HG02798 (cell line): ENCODE measurements around the gene SS18L1.

Experiments
- ATAC-seq: cut with Tn5 transposase; IDR thresholded peaks from one replicate; pipeline ENCODE4 v1.9.1; 2021; ENCODE audit warnings: mild to moderate bottlenecking; ENCODE audit not compliant: unreplicated experiment, poor library complexity

SS18L1 gene

GRCh38 chr20:62190639-62191411, 47.3 kb downstream of the SS18L1 start:
- ATAC-seq = no peak

DNA sequence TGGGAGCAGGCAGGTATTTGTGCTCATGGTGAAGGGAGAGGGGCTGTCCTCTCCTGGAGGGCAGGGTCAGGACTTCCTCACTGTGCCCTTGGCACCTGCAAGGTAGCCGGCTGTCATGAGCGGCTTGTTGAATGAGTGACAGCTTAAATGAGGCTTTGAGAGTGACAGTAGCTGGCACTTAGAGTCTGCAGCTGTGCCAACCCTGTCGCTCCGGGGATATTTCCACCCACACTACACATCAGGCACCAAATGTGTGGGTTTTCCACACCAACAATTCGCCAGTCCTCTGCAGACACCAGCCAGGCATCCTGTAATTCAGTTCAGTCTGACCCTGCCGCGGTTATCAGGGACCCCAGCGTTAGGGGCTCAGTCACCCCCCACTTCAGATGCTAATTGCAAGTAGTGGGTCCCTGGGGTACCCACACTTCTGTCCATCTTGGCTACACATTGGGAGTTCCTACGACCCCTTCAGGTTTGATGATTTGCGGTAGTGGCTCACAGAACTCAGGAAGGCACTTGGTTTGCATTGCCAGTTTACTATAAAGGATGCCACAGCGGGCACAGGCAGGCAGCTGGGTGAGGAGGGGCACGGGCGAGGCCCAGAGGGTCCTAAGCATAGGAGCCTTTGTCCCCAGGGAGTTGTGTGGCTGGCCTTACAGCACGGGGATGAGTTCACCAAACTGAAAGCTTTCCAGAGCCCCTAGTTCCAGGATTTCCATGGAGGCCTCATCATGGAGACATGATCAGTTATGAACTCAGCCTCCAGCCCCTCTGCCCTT, 48.4 kb downstream of the SS18L1 start:
- no peak for ATAC-seq

GRCh38 chr20:62192635-62193034, 49.1 kb downstream of the SS18L1 start:
- no peak for ATAC-seq

GRCh38 chr20:62193079-62194025, 49.8 kb downstream of the SS18L1 start:
- ATAC-seq = no peak

DNA sequence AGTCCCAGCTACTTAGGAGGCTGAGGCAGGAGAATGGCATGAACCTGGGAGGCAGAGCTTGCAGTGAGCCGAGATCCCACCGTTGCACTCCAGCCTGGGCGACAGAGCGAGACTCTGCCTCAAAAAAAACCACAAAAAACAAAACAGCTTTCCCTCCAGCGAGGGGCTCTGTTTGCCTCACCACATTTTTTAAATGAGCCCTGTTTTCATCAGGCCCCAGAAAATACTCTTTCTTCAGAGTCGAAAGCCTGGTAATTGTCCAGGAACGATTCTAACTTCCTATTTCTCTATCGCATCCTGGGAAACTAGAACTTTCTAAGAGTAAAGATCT, 51.5 kb downstream of the SS18L1 start:
- ATAC-seq = no peak

GRCh38 chr20:62195736-62196135, 52.2 kb downstream of the SS18L1 start:
- ATAC-seq = no peak

DNA sequence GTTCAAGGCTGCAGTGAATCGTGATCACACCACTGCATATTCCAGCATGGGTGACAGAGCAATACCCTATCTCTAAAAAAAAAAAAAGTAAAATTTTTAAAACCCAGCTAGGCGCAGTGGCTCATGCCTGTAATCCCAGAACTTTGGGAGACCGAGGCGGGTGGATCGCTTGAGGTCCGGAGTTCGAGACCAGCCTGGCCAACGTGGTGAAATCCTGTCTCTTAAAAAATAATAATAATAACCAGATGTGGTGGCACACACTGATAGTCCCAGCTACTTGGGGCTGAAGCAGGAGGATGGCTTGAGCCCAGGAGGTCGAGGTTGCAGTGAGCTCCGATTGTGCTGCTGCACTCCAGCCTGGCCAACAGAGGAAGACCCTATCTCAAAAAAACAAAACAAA, 52.7 kb downstream of the SS18L1 start:
- no peak for ATAC-seq

DNA sequence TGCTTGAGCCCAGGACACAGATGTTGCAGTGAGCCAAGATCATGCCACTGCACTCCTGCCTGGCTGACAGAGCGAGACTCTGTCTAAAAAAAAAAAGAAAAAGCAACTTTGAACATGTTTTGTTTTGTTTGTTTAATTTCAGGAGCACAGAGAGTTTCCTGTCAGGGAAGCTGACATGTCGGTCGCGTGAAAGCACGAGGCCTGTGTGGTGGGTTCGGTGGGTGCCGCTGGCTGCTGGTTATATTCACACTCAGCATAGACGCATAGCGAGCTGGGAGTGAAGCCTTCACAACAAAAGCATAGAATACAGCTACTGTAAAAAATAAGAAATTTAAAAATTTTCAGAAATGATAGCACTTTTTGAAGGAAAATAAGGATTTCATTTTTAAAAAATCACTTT, 53.7 kb downstream of the SS18L1 start:
- no peak for ATAC-seq

GRCh38 chr20:62197801-62198200, 54.2 kb downstream of the SS18L1 start:
- ATAC-seq = no peak

GRCh38 chr20:62198496-62198895, 54.9 kb downstream of the SS18L1 start:
- ATAC-seq = no peak

GRCh38 chr20:62198931-62199330, 55.4 kb downstream of the SS18L1 start:
- ATAC-seq = no peak

DNA sequence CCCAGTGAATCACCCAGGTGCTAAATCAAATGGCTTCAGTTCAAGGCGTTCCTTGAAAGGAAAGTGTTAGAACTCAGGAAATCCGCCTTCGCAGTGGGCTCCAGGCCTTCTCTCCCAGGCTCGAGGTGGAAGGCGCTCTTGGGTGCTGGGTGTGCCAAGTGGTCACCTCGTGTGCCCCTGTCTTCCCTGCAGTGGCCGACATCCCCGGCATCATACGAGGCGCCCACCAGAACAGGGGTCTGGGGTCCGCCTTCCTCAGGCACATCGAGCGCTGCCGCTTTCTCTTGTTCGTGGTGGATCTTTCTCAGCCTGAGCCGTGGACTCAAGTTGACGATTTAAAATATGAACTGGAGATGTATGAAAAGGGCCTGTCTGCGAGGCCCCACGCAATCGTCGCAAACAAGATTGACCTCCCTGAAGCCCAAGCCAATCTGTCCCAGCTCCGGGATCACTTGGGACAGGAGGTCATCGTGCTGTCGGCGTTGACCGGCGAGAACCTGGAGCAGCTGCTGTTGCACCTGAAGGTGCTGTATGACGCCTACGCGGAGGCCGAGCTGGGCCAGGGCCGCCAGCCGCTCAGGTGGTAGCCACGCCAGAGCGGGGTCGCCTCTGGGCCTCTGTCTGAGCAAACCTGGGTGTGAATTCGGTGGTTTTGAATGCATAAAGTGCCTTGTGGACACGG, 57.1 kb downstream of the SS18L1 start:
- ATAC-seq = no peak

DNA sequence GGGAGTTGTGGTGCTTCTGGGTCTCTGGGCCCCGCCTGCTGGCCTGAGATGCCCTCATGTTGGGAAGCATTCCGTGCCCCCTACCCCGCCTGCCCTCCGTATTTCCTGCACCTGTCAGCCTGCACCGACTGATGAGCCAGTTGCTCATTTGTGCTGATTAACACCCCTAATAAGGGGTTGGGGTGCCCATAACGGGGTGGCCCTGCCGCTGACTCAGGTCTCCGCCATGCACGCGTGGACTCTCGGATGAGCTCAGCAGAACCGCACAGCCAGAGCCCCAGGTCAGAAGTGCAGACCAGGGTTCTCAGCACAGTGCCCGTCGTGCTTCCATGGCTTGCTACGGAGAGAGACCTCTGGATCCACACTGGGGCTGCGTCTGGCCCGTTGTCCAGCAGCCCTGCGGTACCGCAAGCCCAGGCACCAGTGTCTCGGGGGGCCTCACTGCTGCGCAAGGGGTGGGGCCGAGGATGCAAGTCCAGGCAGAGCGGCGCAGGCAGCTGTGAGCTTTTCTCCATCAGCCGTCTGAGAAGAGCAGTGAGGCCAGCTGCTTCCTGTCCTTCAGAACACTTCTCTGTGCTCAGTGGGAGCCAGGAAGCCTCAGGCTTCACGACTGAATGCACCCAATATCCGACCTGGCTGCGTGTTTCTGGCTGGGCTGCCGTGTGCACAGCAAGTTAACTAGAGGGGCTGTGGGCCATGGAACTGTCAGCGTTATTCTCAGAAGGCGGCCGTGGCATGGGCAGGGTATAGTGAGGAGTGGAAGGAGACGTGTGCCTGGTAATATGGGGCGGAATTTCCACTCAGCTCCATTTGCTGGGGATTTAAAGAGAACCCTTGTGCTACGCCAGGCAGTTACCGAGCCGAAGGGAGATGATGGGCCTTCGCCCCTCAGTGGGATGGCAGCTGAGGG, 57.9 kb downstream of the SS18L1 start:
- ATAC-seq = peak; percentile 48

DNA sequence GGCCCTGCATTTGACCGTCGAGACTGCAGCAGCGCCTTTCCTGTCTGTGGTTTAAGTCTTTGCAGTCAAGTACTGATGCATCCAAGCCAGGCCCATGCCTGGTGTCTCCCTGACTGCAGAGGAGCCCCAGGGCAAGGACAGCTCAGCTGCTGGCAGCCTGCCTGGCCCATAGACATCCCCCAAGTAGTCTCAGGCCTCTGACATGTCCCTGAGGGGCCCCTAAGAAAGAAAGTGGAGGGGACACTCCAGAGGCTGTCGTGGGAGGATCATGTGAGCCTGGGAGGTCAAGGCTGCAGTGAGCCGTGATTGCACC, 58.5 kb downstream of the SS18L1 start:
- no peak for ATAC-seq

GRCh38 chr20:62202676-62203377, 59.3 kb downstream of the SS18L1 start:
- ATAC-seq = no peak

DNA sequence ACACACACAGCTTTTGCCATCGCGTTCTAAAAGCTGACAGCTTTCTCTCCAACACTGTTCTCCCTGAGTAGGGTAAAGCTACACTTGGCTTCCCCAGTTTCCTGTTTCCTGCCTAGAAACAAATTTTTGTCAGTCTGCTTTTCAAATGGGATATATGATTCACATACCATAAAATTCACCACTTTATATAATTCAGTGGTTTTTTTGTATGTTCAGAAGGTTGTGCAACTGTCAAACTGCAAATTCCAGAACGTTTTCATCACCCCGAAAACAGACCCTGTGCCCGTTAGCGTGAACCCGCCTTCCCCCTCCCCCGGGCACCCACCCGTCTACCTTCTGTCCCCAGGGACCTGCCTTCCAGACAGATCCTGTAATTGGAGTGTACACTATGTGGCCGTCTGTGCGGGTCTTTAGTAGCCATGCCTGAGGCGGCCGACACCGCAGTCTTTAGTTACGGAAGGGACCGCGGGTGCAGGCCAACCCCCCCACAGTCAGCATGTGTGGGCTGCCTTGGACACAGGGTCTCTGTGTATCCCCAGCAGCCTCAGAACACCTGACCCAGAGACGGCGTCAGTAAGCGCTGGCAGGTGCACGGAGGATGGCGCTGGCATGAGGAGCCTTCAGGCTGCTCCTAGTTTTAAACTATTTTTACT, 59.9 kb downstream of the SS18L1 start:
- ATAC-seq = no peak

GRCh38 chr20:62205618-62206387, 62.2 kb downstream of the SS18L1 start:
- ATAC-seq = no peak

DNA sequence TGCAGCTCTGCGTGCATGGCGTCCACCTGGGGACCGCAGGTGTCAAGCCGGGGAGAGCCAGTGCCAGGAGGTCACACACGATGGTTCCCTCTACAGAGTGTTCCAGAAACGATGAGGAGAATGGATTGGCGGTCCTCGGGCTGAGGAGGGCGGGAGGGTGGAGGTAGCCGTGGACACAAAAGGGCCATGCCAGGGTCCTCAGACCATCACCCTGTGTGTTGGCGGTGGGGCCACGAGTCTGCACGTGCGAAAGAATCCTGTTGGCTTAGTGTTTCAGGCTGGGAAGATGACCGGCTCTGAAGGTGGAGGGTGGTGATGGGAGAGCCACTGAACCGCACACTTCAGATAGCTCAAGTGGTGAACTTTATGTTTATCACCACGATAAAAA, 62.8 kb downstream of the SS18L1 start:
- no peak for ATAC-seq
